Spleen (tissue), 11 donors: ENCODE measurements around the gene DHFR2. TPM values are rescaled to one million over a fixed set of nuclear protein-coding genes. Genes with fewer than 3 reads are reported as not detected.

Experiments used
- DNase-seq: peaks from one replicate; pipeline ENCODE4 v3.0.0-alpha.2; 2020
- H3K27ac ChIP-seq, 8 donors: fragments of 200-600 bp; sonication (generic) in 7 of 8; 1 replicate in 4 of 8; 2 replicates in 4 of 8; pipeline versions ENCODE4 v1.5.0 to v1.8.0; 2016 to 2021; ENCODE audit warnings: inconsistent platforms in 4 of 8, mild to moderate bottlenecking in 4 of 8, moderate library complexity in 1 of 8
- H3K27me3 ChIP-seq, 7 donors: fragments of 200-600 bp; sonication (generic) in 6 of 7; replicated peaks in 1 of 7; 1 replicate in 4 of 7; 2 replicates in 3 of 7; pipeline versions ENCODE4 v1.5.0 to v1.8.0; 2016 to 2021; ENCODE audit warnings: inconsistent platforms in 3 of 7, mild to moderate bottlenecking in 1 of 7
- H3K36me3 ChIP-seq, 6 donors: fragments of 200-600 bp; sonication (generic) in 5 of 6; 1 replicate in 4 of 6; 2 replicates in 2 of 6; pipeline versions ENCODE4 v1.5.0 to v1.8.0; 2016 to 2021; ENCODE audit warnings: inconsistent platforms in 2 of 6
- H3K4me1 ChIP-seq, 6 donors: fragments of 200-600 bp; sonication (generic) in 5 of 6; 1 replicate in 3 of 6; 2 replicates in 3 of 6; pipeline versions ENCODE4 v1.5.0 to v1.8.0; 2016 to 2021; ENCODE audit warnings: inconsistent platforms in 3 of 6
- H3K4me3 ChIP-seq, 8 donors: fragments of 200-600 bp; sonication (generic) in 7 of 8; 1 replicate in 4 of 8; 2 replicates in 4 of 8; pipeline versions ENCODE4 v1.5.0 to v1.8.0; 2016 to 2021; ENCODE audit warnings: inconsistent platforms in 4 of 8, mild to moderate bottlenecking in 4 of 8, moderate library complexity in 2 of 8
- H3K9me3 ChIP-seq, 8 donors: fragments of 200-600 bp; sonication (generic) in 7 of 8; 1 replicate in 4 of 8; 2 replicates in 4 of 8; pipeline versions ENCODE4 v1.5.0 to v1.8.0; 2016 to 2021; ENCODE audit warnings: inconsistent platforms in 4 of 8
- CTCF ChIP-seq, 11 experiments: fragments of 200-600 bp in 7 of 11; fragments of 450-650 bp in 4 of 11; sonication (generic) in 4 of 11; IDR thresholded peaks in 8 of 11; conservative IDR thresholded peaks in 3 of 11; 1 replicate in 7 of 11; 2 replicates in 4 of 11; pipeline versions ENCODE4 v1.4.0 to v1.8.0; 2016 to 2021; ENCODE audit warnings: antibody characterized with exemption in 11 of 11, inconsistent platforms in 4 of 11, mild to moderate bottlenecking in 1 of 11
- POLR2A ChIP-seq, 3 donors: fragments of 450-650 bp; IDR thresholded peaks; one replicate each; pipeline ENCODE4 v1.5.1; 2017; ENCODE audit warnings: antibody characterized with exemption in 3 of 3, mild to moderate bottlenecking in 1 of 3
- POLR2AphosphoS5 ChIP-seq, 3 donors: sonication (generic); formaldehyde crosslinking; IDR thresholded peaks; one replicate each; pipeline ENCODE4 v1.5.1; 2017; ENCODE audit warnings: antibody characterized with exemption in 3 of 3
- WGBS, 5 donors: extraction: QIAGEN DNeasy Blood & Tissue Kit in 3 of 5; methylation state at CpG; one replicate each; pipeline versions ENCODE4 v1.1.5 to v1.1.7; 2013 to 2018; 5-methylcytosine and 5-hydroxymethylcytosine counted together
- intact Hi-C: fragments of 100-400 bp; cut with DNase I; formaldehyde crosslinking; loops from one replicate; pipeline ENCODE4 v1.15.0; 2023; ENCODE audit warnings: low total_unique reads
- polyA plus RNA-seq, 3 donors: library from polyadenylated mRNA; stranded (reverse); fragments of 200-250 nt; gene quantifications; one replicate each; pipeline ENCODE4 v1.2.1, GENCODE V29; 2013
- total RNA-seq, 7 donors: library from RNA; depleted of rRNA in 3 of 7; stranded (reverse); fragments of >200 nt in 3 of 7; fragmentation: NEBNext Ultra II Directional in 4 of 7; extraction: Animal tissue kit (Norgen Biotek cat#: 25700) in 4 of 7; gene quantifications; one replicate each; pipeline versions ENCODE4 v1.1.0 to v1.2.1, GENCODE V29; 2016 to 2021
- donor health status: healthy with polysubstance abuse.
- donor health status: DM: no; HTN: no; CAD: no; lungs with moderate emphysema.
- donor health status: DM: no; HTN: no; CAD: no.
- donor health status: Bipolar disorder and iron deficiency.
- donor health status: healthy.
- donor health status: DM: no; HTN: no; CAD: no.
- donor health status: DM: yes; HTN: yes; CAD: no.

DHFR2 gene
- total and polyA plus RNA-seq, 10 donors: 1.7 to 9.6 (median 5.4) TPM

GRCh38 chr3:94066506-94067500 is 4.1 kb upstream of the DHFR2 start:
- Histone ChIP-seq H3K9me3 (no peaks in the 10 kb centered on the region), H3K27me3 (no peaks in the 10 kb centered on the region), H3K36me3 (peaks cover 0 to 34% (median 7%) of the 10 kb centered on the region in 6 donors), H3K4me3 (no peak overlapping the region), H3K4me1 (peaks cover 25 to 77% (median 53%) of the 10 kb centered on the region in 6 donors), H3K27ac (peak overlapping the region in 1 of 8 donors; percentile 34)
- intact Hi-C loops: loop anchor here (10.0 kb wide), 1 partner anchor 62 kb away; no protein-coding TSS in a partner anchor
- WGBS, 5 donors: 78 to 89% (median 83%) methylated on average over 6 of the region's 6 CpGs
- TF ChIP-seq POLR2A (IDR thresholded peaks at IDR 0.05): no peak
- TF ChIP-seq POLR2AphosphoS5 (IDR thresholded peaks at IDR 0.05): no peak
- TF ChIP-seq CTCF (IDR thresholded peaks at IDR 0.05 in 8 of 11, conservative IDR thresholded peaks at IDR 0.05 in 3 of 11): no peak
- no peak for DNase-seq

- no peak for DNase-seq
- Histone ChIP-seq H3K9me3 (no peaks in the 10 kb centered on the region), H3K4me3 (no peak overlapping the region), H3K36me3 (peaks cover 0 to 28% (median 7%) of the 10 kb centered on the region in 6 donors), H3K27me3 (no peaks in the 10 kb centered on the region), H3K27ac (no peak overlapping the region), H3K4me1 (peaks cover 25 to 75% (median 51%) of the 10 kb centered on the region in 6 donors)
- TF ChIP-seq CTCF (IDR thresholded peaks at IDR 0.05 in 8 of 11, conservative IDR thresholded peaks at IDR 0.05 in 3 of 11) (no peak), POLR2AphosphoS5 (IDR thresholded peaks at IDR 0.05) (no peak), POLR2A (IDR thresholded peaks at IDR 0.05) (no peak)
- 77 to 89% (median 88%) methylated on average over 1 of the region's 1 CpG for WGBS, 5 donors
- intact Hi-C loops: loop anchor here (10.0 kb wide), 1 partner anchor 61 kb away; no protein-coding TSS in a partner anchor
Observed at GRCh38 chr3:94065819-94066480, 3.2 kb upstream of the DHFR2 start.

GRCh38 chr3:94065122-94065521 is 2.4 kb upstream of the DHFR2 start:
- TF ChIP-seq POLR2A (IDR thresholded peaks at IDR 0.05) (no peak), CTCF (IDR thresholded peaks at IDR 0.05 in 8 of 11, conservative IDR thresholded peaks at IDR 0.05 in 3 of 11) (no peak), POLR2AphosphoS5 (IDR thresholded peaks at IDR 0.05) (no peak)
- H3K36me3 ChIP-seq: peaks cover 0 to 26% (median 7%) of the 10 kb centered on the region in 6 donors
- DNase-seq: no peak
- peaks cover 25 to 75% (median 51%) of the 10 kb centered on the region in 6 donors for H3K4me1 ChIP-seq
- H3K27me3 ChIP-seq: no peaks in the 10 kb centered on the region
- H3K9me3 ChIP-seq: no peaks in the 10 kb centered on the region
- no peak overlapping the region for H3K4me3 ChIP-seq
- peak overlapping the region in 2 of 8 donors; percentile 95 to 98 for H3K27ac ChIP-seq
- 59 to 80% (median 70%) methylated on average over 1 of the region's 1 CpG for WGBS, 5 donors
- intact Hi-C loops: loop anchor here (10.0 kb wide), 1 partner anchor 60 kb away; no protein-coding TSS in a partner anchor
